B cell (primary cell): Measurements from ENCODE around the gene S100A8. TPM values are rescaled to one million over a fixed set of nuclear protein-coding genes. Genes with fewer than 3 reads are reported as not detected.

Source experiments
- ATAC-seq: fragments of 200-7000 bp; cut with Tn5 transposase; one replicate; pipeline ENCODE4 v1.10.0; 2021; ENCODE audit warnings: low read depth, mild to moderate bottlenecking, moderate number of reproducible peaks, moderate library complexity
- CTCF ChIA-PET: fragments of 350-600 bp; sonication (Branson Sonifier 250); formaldehyde crosslinking; loops from one replicate; lab custom pipeline; 2021; ENCODE audit warnings: antibody characterized with exemption, inconsistent platforms; lab: Charles Lee
- POLR2A ChIA-PET: fragments of 350-600 bp; sonication (Branson Sonifier 250); formaldehyde crosslinking; loops from one replicate; lab custom pipeline; 2021; ENCODE audit warnings: antibody characterized with exemption; lab: Charles Lee
- DNase-seq: peaks from one replicate; pipeline ENCODE4 v3.0.0; 2013
- H2AFZ ChIP-seq: 2 replicates; pipeline ENCODE4 v1.6.1; 2012; ENCODE audit warnings: mild to moderate bottlenecking, low read depth, low read length; ENCODE audit not compliant: insufficient read depth, poor library complexity, severe bottlenecking
- H3K27ac ChIP-seq, 2 donors: 1 replicate in 1 of 2; 2 replicates in 1 of 2; pipeline ENCODE4 v1.5.1; 2012 to 2013; ENCODE audit warnings: low read length in 2 of 2, mild to moderate bottlenecking in 2 of 2, moderate library complexity in 1 of 2
- H3K27me3 ChIP-seq, 4 experiments: fragments of 200-600 bp in 1 of 4; sonication (generic) in 1 of 4; replicated peaks in 1 of 4; 1 replicate in 2 of 4; 2 replicates in 2 of 4; pipeline versions ENCODE4 v1.6.1 to v1.7.0; 2013 to 2016; ENCODE audit warnings: low read length in 3 of 4, mild to moderate bottlenecking in 2 of 4, mixed read lengths in 1 of 4, moderate library complexity in 1 of 4; ENCODE audit not compliant: insufficient read depth in 4 of 4, control insufficient read depth in 3 of 4; ENCODE audit errors: control extremely low read depth in 1 of 4
- H3K36me3 ChIP-seq, 2 experiments: replicated peaks in 1 of 2; 1 replicate in 1 of 2; 2 replicates in 1 of 2; pipeline versions ENCODE4 v1.6.1 to v1.7.1; 2013; ENCODE audit warnings: low read length in 1 of 2; ENCODE audit not compliant: insufficient read depth in 2 of 2, control insufficient read depth in 1 of 2; ENCODE audit errors: control extremely low read depth in 1 of 2, extremely low read depth in 1 of 2
- H3K4me1 ChIP-seq, 2 donors: fragments of 200-600 bp in 1 of 2; sonication (generic) in 1 of 2; 1 replicate in 1 of 2; 2 replicates in 1 of 2; pipeline versions ENCODE4 v1.5.1 to v1.6.1; 2013 to 2017; ENCODE audit warnings: low read length in 2 of 2; ENCODE audit not compliant: control insufficient read depth in 2 of 2, insufficient read depth in 2 of 2
- H3K4me2 ChIP-seq: replicated peaks from 2 replicates; pipeline ENCODE3; 2012; ENCODE audit warnings: mild to moderate bottlenecking, low read depth, low read length; ENCODE audit not compliant: poor library complexity, severe bottlenecking
- H3K4me3 ChIP-seq, 5 experiments: fragments of 200-600 bp in 1 of 5; sonication (generic) in 1 of 5; 1 replicate in 3 of 5; 2 replicates in 2 of 5; pipeline versions ENCODE4 v1.5.1 to v1.7.0; 2011 to 2016; ENCODE audit warnings: low read length in 4 of 5, mild to moderate bottlenecking in 4 of 5, low read depth in 2 of 5, control low read depth in 1 of 5, moderate library complexity in 1 of 5; ENCODE audit not compliant: insufficient read depth in 1 of 5; ENCODE audit errors: control extremely low read depth in 1 of 5, extremely low read depth in 1 of 5
- H3K79me2 ChIP-seq: fragments of 200-600 bp; sonication (generic); one replicate; pipeline ENCODE4 v1.6.0; 2016; ENCODE audit warnings: low read length; ENCODE audit not compliant: control insufficient read depth, insufficient read depth
- H3K9ac ChIP-seq: fragments of 200-600 bp; sonication (generic); 2 replicates; pipeline ENCODE4 v1.6.1; 2017; ENCODE audit warnings: mild to moderate bottlenecking, low read length, moderate library complexity
- H3K9me3 ChIP-seq, 3 donors: one replicate each; pipeline versions ENCODE4 v1.6.1 to v1.7.1; 2013; ENCODE audit warnings: low read length in 2 of 3; ENCODE audit not compliant: control insufficient read depth in 2 of 3, insufficient read depth in 1 of 3; ENCODE audit errors: control extremely low read depth in 1 of 3
- H4K20me1 ChIP-seq: 2 replicates; pipeline ENCODE4 v1.6.0; 2012; ENCODE audit warnings: mild to moderate bottlenecking, low read length; ENCODE audit not compliant: insufficient read depth, control insufficient read depth, poor library complexity, severe bottlenecking
- H3K27ac Mint-ChIP-seq: one replicate; pipeline ENCODE4 v1.8.0; 2021; ENCODE audit warnings: mixed read lengths
- H3K27me3 Mint-ChIP-seq: one replicate; pipeline ENCODE4 v1.8.0; 2021; ENCODE audit warnings: mixed read lengths
- H3K4me1 Mint-ChIP-seq: one replicate; pipeline ENCODE4 v1.8.0; 2021; ENCODE audit warnings: mixed read lengths
- H3K4me3 Mint-ChIP-seq: one replicate; pipeline ENCODE4 v1.8.0; 2021; ENCODE audit warnings: mixed read lengths
- H3K9me3 Mint-ChIP-seq: one replicate; pipeline ENCODE4 v1.8.0; 2022; ENCODE audit warnings: mixed read lengths; ENCODE audit not compliant: insufficient read depth
- EZH2 ChIP-seq: IDR thresholded peaks from 2 replicates; pipeline ENCODE4 v1.6.1; 2012; ENCODE audit warnings: borderline replicate concordance, low read depth, mild to moderate bottlenecking, moderate library complexity, low read length; ENCODE audit not compliant: insufficient read depth, poor library complexity, severe bottlenecking
- WGBS: methylation state at CpG from one replicate; pipeline ENCODE4 v1.1.5; 2013; ENCODE audit warnings: missing lambda C conversion rate; ENCODE audit not compliant: insufficient coverage; 5-methylcytosine and 5-hydroxymethylcytosine counted together
- intact Hi-C: fragments of 100-400 bp; cut with micrococcal nuclease; formaldehyde crosslinking; loops from one replicate; pipeline ENCODE4 v1.10.0; 2022
- polyA plus RNA-seq: library from polyadenylated mRNA; depleted of rRNA; stranded (reverse); fragments of >200 nt; gene quantifications from 2 replicates; pipeline ENCODE4 v1.2.3, GENCODE V29; 2012
- total RNA-seq, 2 donors: library from RNA; stranded (reverse); fragments of 120-200 nt in 1 of 2; gene quantifications; 1 replicate in 1 of 2; 2 replicates in 1 of 2; pipeline versions ENCODE4 v1.2.3 to v1.2.4, GENCODE V29; 2013 to 2022
- TF ChIP-seq, protein P1 (sequence below): fragments of 200-600 bp; IDR thresholded peaks from one replicate; pipeline ENCODE4 v1.8.0; 2022; ENCODE audit warnings: antibody characterized with exemption, mild to moderate bottlenecking

S100A8 gene
- total and polyA plus RNA-seq, 2 donors (not counting 1 experiment from before 2014, with no cell fraction given): 3.3 to 16.7 TPM

DNA sequence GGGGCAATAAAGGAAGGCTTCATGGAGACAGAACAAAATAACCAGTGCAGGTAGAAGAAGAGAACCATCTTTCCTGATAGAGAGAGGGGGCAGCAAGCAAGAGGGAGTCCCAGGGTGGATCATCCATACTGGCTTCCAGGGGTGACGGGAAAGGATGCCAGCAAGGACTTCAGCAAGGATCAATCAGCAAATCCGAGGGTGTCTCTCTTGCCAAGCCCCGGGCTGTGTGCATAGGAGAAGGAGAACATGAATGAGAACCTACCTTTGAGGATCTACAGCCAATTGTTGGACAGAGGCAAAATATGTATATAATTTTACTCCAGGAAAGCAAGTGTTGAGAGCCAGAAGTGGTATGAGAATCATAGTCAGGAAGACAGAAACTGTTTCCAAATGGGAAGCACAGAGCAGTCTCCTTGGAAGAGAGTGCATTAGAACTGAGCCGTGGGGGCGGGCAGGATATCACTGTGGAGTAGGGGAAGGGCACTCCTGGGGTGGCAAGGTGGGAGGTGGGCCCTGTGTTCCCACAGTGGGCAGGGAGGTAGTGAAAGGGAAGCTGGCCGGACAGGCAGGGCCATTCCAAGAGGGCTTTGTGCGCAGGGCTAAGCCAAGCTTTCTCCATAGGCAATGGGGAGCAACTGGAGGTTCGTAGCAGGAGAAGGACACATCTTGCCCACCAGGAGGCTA, 34.3 kb downstream of the S100A8 start:
- no peak for DNase-seq
- CTCF ChIA-PET: interaction anchor here (4.9 kb wide), 1 partner anchor 139 kb away, joined by 22 read pairs; no protein-coding TSS in a partner anchor

More for the DNA sequence above, 34.3 kb downstream of the S100A8 start:
- no peak overlapping the region for H2AFZ ChIP-seq
- TF ChIP-seq, protein P1, sequence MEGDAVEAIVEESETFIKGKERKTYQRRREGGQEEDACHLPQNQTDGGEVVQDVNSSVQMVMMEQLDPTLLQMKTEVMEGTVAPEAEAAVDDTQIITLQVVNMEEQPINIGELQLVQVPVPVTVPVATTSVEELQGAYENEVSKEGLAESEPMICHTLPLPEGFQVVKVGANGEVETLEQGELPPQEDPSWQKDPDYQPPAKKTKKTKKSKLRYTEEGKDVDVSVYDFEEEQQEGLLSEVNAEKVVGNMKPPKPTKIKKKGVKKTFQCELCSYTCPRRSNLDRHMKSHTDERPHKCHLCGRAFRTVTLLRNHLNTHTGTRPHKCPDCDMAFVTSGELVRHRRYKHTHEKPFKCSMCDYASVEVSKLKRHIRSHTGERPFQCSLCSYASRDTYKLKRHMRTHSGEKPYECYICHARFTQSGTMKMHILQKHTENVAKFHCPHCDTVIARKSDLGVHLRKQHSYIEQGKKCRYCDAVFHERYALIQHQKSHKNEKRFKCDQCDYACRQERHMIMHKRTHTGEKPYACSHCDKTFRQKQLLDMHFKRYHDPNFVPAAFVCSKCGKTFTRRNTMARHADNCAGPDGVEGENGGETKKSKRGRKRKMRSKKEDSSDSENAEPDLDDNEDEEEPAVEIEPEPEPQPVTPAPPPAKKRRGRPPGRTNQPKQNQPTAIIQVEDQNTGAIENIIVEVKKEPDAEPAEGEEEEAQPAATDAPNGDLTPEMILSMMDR: no peak
- TF ChIP-seq EZH2: no peak
- H3K4me1 ChIP-seq: peaks cover 10 to 12% of the 10 kb centered on the region in 2 donors
- peaks cover 0 to 7% (median 3%) of the 10 kb centered on the region in 4 experiments for H3K27me3 ChIP-seq
- intact Hi-C loops: no loop called here
- POLR2A ChIA-PET: no interaction called here
- ATAC-seq: no peak
- no peak overlapping the region for H3K4me2 ChIP-seq
- Mint-ChIP-seq H3K9me3 (no peaks in the 10 kb centered on the region), H3K27ac (no peak overlapping the region), H3K27me3 (peaks cover 46% of the 10 kb centered on the region), H3K4me1 (peaks cover 20% of the 10 kb centered on the region), H3K4me3 (no peak overlapping the region)
- no peaks in the 10 kb centered on the region for H4K20me1 ChIP-seq
- WGBS: 92% methylated on average over 8 of the region's 8 CpGs
- H3K27ac ChIP-seq: no peak overlapping the region
- H3K36me3 ChIP-seq: no peaks in the 10 kb centered on the region
- no peaks in the 10 kb centered on the region for H3K9me3 ChIP-seq
- peak overlapping the region in 1 of 5 experiments; percentile 26 for H3K4me3 ChIP-seq
- no peak overlapping the region for H3K9ac ChIP-seq
- H3K79me2 ChIP-seq: no peaks in the 10 kb centered on the region
